Mesenchymal stem cell (in vitro differentiated cells and primary cell): ENCODE results near the gene APEH.

ENCODE experiments used
- DNase-seq: peaks from one replicate; pipeline ENCODE4 v3.0.0-alpha.2; 2013
- H2AFZ ChIP-seq: one replicate; pipeline ENCODE4 v1.6.1; 2013; ENCODE audit warnings: low read depth, mild to moderate bottlenecking, control low read depth, inconsistent platforms, low read length, moderate library complexity
- H2AK5ac ChIP-seq: 2 replicates; pipeline ENCODE4 v1.6.1; 2013; ENCODE audit warnings: low read length, moderate library complexity, mild to moderate bottlenecking, inconsistent platforms; ENCODE audit not compliant: severe bottlenecking
- H2BK120ac ChIP-seq: one replicate; pipeline ENCODE4 v1.6.1; 2013; ENCODE audit warnings: low read depth, mild to moderate bottlenecking, inconsistent platforms, low read length, moderate library complexity
- H2BK12ac ChIP-seq, 2 experiments: one replicate each; pipeline ENCODE4 v1.6.1; 2013; ENCODE audit warnings: inconsistent platforms in 2 of 2, low read length in 2 of 2, mild to moderate bottlenecking in 2 of 2, moderate library complexity in 2 of 2, control low read depth in 1 of 2
- H2BK15ac ChIP-seq: one replicate; pipeline ENCODE4 v1.6.1; 2013; ENCODE audit warnings: mild to moderate bottlenecking, low read depth, inconsistent platforms; ENCODE audit not compliant: poor library complexity, severe bottlenecking
- H2BK5ac ChIP-seq: 2 replicates; pipeline ENCODE4 v1.6.1; 2013; ENCODE audit warnings: low read depth, mild to moderate bottlenecking, low read length, control low read depth, inconsistent platforms; ENCODE audit not compliant: poor library complexity, severe bottlenecking
- H3K14ac ChIP-seq, 2 experiments: one replicate each; pipeline ENCODE4 v1.6.1; 2013; ENCODE audit warnings: inconsistent platforms in 2 of 2, low read length in 2 of 2, control low read depth in 1 of 2, mild to moderate bottlenecking in 1 of 2, moderate library complexity in 1 of 2
- H3K18ac ChIP-seq, 2 experiments: one replicate each; pipeline ENCODE4 v1.6.1; 2013; ENCODE audit warnings: inconsistent platforms in 2 of 2, low read length in 2 of 2, control low read depth in 1 of 2, low read depth in 1 of 2, mild to moderate bottlenecking in 1 of 2
- H3K23ac ChIP-seq, 2 experiments: one replicate each; pipeline ENCODE4 v1.6.1; 2013; ENCODE audit warnings: inconsistent platforms in 2 of 2, low read length in 2 of 2, mild to moderate bottlenecking in 2 of 2, moderate library complexity in 2 of 2, control low read depth in 1 of 2
- H3K27ac ChIP-seq: 2 replicates; pipeline ENCODE4 v1.5.1; 2013; ENCODE audit warnings: mild to moderate bottlenecking, moderate library complexity, low read length, control low read depth, inconsistent platforms; ENCODE audit not compliant: poor library complexity, severe bottlenecking
- H3K27me3 ChIP-seq, 2 experiments: 2 replicates each; pipeline versions ENCODE4 v1.6.1 to v1.7.0; 2013; ENCODE audit warnings: low read length in 2 of 2, mild to moderate bottlenecking in 2 of 2, moderate library complexity in 2 of 2, control low read depth in 1 of 2, inconsistent platforms in 1 of 2; ENCODE audit not compliant: control insufficient read depth in 1 of 2, insufficient read depth in 1 of 2
- H3K36me3 ChIP-seq, 2 experiments: 2 replicates each; pipeline versions ENCODE4 v1.6.1 to v1.7.0; 2013; ENCODE audit warnings: low read length in 2 of 2, control low read depth in 1 of 2, inconsistent platforms in 1 of 2, low read depth in 1 of 2, mild to moderate bottlenecking in 1 of 2; ENCODE audit not compliant: insufficient read depth in 2 of 2, control insufficient read depth in 1 of 2
- H3K4ac ChIP-seq, 2 experiments: one replicate each; pipeline ENCODE4 v1.6.1; 2013; ENCODE audit warnings: inconsistent platforms in 2 of 2, low read length in 2 of 2, mild to moderate bottlenecking in 2 of 2, moderate library complexity in 2 of 2, control low read depth in 1 of 2, low read depth in 1 of 2
- H3K4me1 ChIP-seq: 2 replicates; pipeline ENCODE4 v1.6.1; 2013; ENCODE audit warnings: low read depth, low read length, control low read depth; ENCODE audit not compliant: control insufficient read depth, insufficient read depth
- H3K4me2 ChIP-seq: 2 replicates; pipeline ENCODE4 v1.6.1; 2013; ENCODE audit warnings: low read length, mild to moderate bottlenecking, inconsistent platforms; ENCODE audit not compliant: poor library complexity, severe bottlenecking
- H3K4me3 ChIP-seq, 2 experiments: 2 replicates each; pipeline versions ENCODE4 v1.5.1 to v1.7.0; 2013; ENCODE audit warnings: low read length in 2 of 2, mild to moderate bottlenecking in 2 of 2, control low read depth in 1 of 2, low read depth in 1 of 2; ENCODE audit not compliant: insufficient read depth in 1 of 2
- H3K79me1 ChIP-seq: replicated peaks from 2 replicates; pipeline ENCODE4 v1.6.1; 2013; ENCODE audit warnings: mild to moderate bottlenecking, control low read depth, low read length, inconsistent platforms; ENCODE audit not compliant: poor library complexity, severe bottlenecking
- H3K9ac ChIP-seq: 2 replicates; pipeline ENCODE4 v1.7.0; 2013; ENCODE audit warnings: mild to moderate bottlenecking, low read length, moderate library complexity
- H3K9me3 ChIP-seq: 2 replicates; pipeline ENCODE4 v1.7.0; 2013; ENCODE audit warnings: mild to moderate bottlenecking, low read length; ENCODE audit not compliant: control insufficient read depth
- H4K8ac ChIP-seq: one replicate; pipeline ENCODE4 v1.6.1; 2013; ENCODE audit warnings: inconsistent platforms, mild to moderate bottlenecking, low read length, moderate library complexity
- H4K91ac ChIP-seq: one replicate; pipeline ENCODE4 v1.6.1; 2013; ENCODE audit warnings: mild to moderate bottlenecking, low read length, inconsistent platforms
- WGBS: methylation state at CpG from one replicate; pipeline ENCODE4 v1.1.7; 2013; ENCODE audit warnings: mixed read lengths; 5-methylcytosine and 5-hydroxymethylcytosine counted together

Gene APEH

DNA sequence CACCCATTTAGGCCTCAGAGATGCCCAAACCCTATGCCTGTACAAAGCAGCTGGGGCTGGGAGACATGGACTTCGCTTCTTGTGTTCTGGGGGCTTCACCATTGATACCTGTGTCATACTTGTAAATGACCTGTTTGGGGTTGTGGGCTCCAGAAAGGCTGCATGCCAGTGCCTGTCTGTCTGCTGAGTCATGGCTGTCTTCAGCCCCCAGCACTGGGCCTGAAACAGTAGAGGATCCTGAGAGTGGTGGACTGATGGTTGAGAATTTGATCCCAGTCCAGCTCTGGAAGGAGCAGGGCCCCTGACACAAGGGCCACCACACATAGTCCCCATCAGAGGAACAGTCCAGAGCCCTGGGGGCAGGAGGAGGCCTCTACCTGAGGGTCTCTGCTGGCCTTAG, 24.6 kb upstream of the APEH start:
- H2BK5ac ChIP-seq: no peak overlapping the region
- H3K27ac ChIP-seq: no peak overlapping the region
- H3K14ac ChIP-seq: no peak overlapping the region
- H3K23ac ChIP-seq: no peak overlapping the region
- H3K4ac ChIP-seq: no peak overlapping the region
- no peaks in the 10 kb centered on the region for H3K36me3 ChIP-seq
- no peak overlapping the region for H3K18ac ChIP-seq
- no peak overlapping the region for H2AK5ac ChIP-seq
- no peak overlapping the region for H3K4me3 ChIP-seq
- no peak overlapping the region for H4K91ac ChIP-seq
- H2AFZ ChIP-seq: no peak overlapping the region
- no peak overlapping the region for H2BK120ac ChIP-seq
- H3K27me3 ChIP-seq: peaks cover 7 to 34% of the 10 kb centered on the region in 2 experiments
- no peaks in the 10 kb centered on the region for H3K9me3 ChIP-seq
- H3K9ac ChIP-seq: no peak overlapping the region
- H4K8ac ChIP-seq: no peak overlapping the region
- DNase-seq: peak; percentile 4
- H3K4me2 ChIP-seq: no peak overlapping the region
- no peaks in the 10 kb centered on the region for H3K79me1 ChIP-seq
- H3K4me1 ChIP-seq: peaks cover 11% of the 10 kb centered on the region
- WGBS: 85% methylated on average over 1 of the region's 1 CpG
- no peak overlapping the region for H2BK12ac ChIP-seq
- no peak overlapping the region for H2BK15ac ChIP-seq

DNA sequence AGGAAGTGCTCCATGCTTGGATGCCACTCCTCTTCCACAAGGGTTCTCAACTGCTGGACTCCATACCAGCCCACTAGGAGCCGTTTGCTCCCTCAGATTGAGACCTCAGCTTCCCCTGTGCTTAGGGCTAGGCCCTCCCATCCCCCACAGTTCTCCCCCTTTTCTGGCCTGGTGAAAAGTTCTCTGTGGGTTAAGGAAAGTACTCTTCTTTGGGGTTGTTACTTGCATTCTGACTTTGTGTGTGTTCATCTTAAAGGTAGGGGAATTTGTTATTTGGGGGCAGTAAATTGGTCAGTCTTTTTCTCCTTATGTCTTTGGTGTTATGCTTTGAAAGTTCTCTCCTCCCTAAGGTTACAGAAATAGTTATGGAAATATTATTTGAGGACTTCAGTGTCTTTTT, 24.0 kb upstream of the APEH start:
- Histone ChIP-seq H3K23ac (no peak overlapping the region), H3K36me3 (no peaks in the 10 kb centered on the region), H3K9ac (no peak overlapping the region), H3K4me2 (no peak overlapping the region), H2BK5ac (no peak overlapping the region), H3K4ac (no peak overlapping the region), H4K91ac (no peak overlapping the region), H2BK15ac (no peak overlapping the region), H3K9me3 (no peaks in the 10 kb centered on the region), H3K14ac (no peak overlapping the region), H3K18ac (no peak overlapping the region), H2BK12ac (no peak overlapping the region), H2AFZ (no peak overlapping the region), H3K4me3 (no peak overlapping the region), H3K79me1 (no peaks in the 10 kb centered on the region), H2BK120ac (no peak overlapping the region), H3K27ac (no peak overlapping the region), H4K8ac (no peak overlapping the region), H3K27me3 (peaks cover 6 to 38% of the 10 kb centered on the region in 2 experiments), H2AK5ac (no peak overlapping the region), H3K4me1 (peaks cover 11% of the 10 kb centered on the region)
- no peak for DNase-seq
- no CpG with 5 or more reads among the region's 1 CpG for WGBS

DNA sequence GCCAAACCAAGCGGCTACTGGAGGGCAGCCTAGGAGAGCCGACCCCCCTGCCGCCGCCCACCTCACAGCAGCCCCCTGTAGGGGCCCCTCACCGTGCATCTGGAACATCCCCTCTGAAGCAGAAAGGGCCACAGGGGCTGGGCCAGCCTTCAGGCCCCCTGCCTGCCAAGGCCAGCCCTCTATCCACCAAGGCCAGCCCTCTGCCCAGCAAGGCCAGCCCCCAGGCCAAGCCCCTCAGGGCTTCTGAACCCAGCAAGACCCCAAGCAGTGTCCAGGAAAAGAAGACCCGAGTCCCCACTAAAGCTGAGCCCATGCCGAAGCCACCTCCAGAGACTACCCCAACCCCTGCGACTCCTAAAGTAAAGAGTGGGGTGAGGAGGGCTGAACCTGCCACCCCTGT, 23.5 kb upstream of the APEH start:
- peaks cover 1 to 37% of the 10 kb centered on the region in 2 experiments for H3K27me3 ChIP-seq
- H2BK120ac ChIP-seq: no peak overlapping the region
- no peaks in the 10 kb centered on the region for H3K79me1 ChIP-seq
- no peak overlapping the region for H3K23ac ChIP-seq
- H2BK5ac ChIP-seq: no peak overlapping the region
- no peaks in the 10 kb centered on the region for H3K9me3 ChIP-seq
- H2AFZ ChIP-seq: no peak overlapping the region
- no peak overlapping the region for H3K4me3 ChIP-seq
- H3K4me1 ChIP-seq: peaks cover 11% of the 10 kb centered on the region
- H2BK12ac ChIP-seq: no peak overlapping the region
- H3K4me2 ChIP-seq: no peak overlapping the region
- no peak overlapping the region for H4K8ac ChIP-seq
- no peak overlapping the region for H3K9ac ChIP-seq
- no peak overlapping the region for H2AK5ac ChIP-seq
- no peak overlapping the region for H3K18ac ChIP-seq
- no peak overlapping the region for H3K4ac ChIP-seq
- 76% methylated on average over 8 of the region's 8 CpGs for WGBS
- no peak overlapping the region for H3K14ac ChIP-seq
- no peak overlapping the region for H3K27ac ChIP-seq
- DNase-seq: no peak
- no peaks in the 10 kb centered on the region for H3K36me3 ChIP-seq
- H2BK15ac ChIP-seq: no peak overlapping the region
- no peak overlapping the region for H4K91ac ChIP-seq

DNA sequence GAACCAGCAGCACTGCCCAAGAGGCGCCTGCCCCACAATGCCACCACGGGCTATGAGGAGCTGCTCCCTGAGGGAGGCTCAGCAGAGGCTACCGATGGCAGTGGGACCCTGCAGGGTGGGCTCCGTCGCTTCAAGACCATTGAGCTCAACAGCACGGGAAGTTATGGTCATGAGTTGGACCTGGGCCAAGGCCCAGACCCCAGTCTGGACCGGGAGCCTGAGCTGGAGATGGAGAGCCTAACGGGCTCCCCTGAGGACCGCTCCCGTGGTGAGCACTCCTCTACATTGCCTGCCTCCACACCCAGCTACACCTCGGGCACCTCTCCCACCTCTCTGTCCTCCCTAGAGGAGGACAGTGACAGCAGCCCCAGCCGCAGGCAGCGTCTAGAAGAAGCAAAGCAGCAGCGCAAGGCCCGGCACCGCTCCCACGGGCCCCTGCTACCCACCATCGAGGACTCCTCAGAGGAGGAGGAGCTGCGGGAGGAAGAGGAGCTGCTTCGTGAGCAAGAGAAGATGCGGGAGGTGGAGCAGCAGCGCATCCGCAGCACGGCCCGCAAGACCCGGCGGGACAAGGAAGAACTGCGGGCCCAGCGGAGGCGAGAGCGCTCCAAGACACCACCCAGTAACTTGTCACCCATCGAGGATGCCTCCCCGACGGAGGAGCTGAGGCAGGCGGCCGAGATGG, 21.8 kb upstream of the APEH start:
- H3K23ac ChIP-seq: no peak overlapping the region
- 91% methylated on average over 34 of the region's 36 CpGs for whole genome bisulfite sequencing

More for the DNA sequence above, 21.8 kb upstream of the APEH start:
- no peak overlapping the region for H2AFZ ChIP-seq
- H2AK5ac ChIP-seq: no peak overlapping the region
- H2BK120ac ChIP-seq: no peak overlapping the region
- no peak overlapping the region for H2BK5ac ChIP-seq
- no peak overlapping the region for H3K4me2 ChIP-seq
- H3K18ac ChIP-seq: no peak overlapping the region
- H2BK15ac ChIP-seq: no peak overlapping the region
- H4K91ac ChIP-seq: no peak overlapping the region
- H3K79me1 ChIP-seq: no peaks in the 10 kb centered on the region
- peaks cover 11% of the 10 kb centered on the region for H3K4me1 ChIP-seq
- H3K14ac ChIP-seq: no peak overlapping the region
- H3K4ac ChIP-seq: no peak overlapping the region
- no peak for DNase-seq
- H3K9ac ChIP-seq: no peak overlapping the region
- H3K36me3 ChIP-seq: no peaks in the 10 kb centered on the region
- no peaks in the 10 kb centered on the region for H3K9me3 ChIP-seq
- H3K4me3 ChIP-seq: no peak overlapping the region
- peaks cover 0 to 45% of the 10 kb centered on the region in 2 experiments for H3K27me3 ChIP-seq
- H3K27ac ChIP-seq: no peak overlapping the region
- H2BK12ac ChIP-seq: no peak overlapping the region
- H4K8ac ChIP-seq: no peak overlapping the region
